HG02642 (cell line): ENCODE data around the gene FGFR2.

Source experiments
- ATAC-seq: cut with Tn5 transposase; IDR thresholded peaks from one replicate; pipeline ENCODE4 v1.9.1; 2021; ENCODE audit warnings: mild to moderate bottlenecking; ENCODE audit not compliant: unreplicated experiment, poor library complexity

Gene FGFR2

GRCh38 chr10:121598263-121599249 is at the start of gene FGFR2:
FGFR2 (minus strand) TSS chr10:121598444; CDS start chr10:121593817, 4,627 bp downstream.
- peak; percentile 90 for ATAC-seq

- no peak for ATAC-seq
These were observed 49.2 kb upstream of the FGFR2 start for GRCh38 chr10:121647401-121647800.

- no peak for ATAC-seq
These were observed 47.5 kb upstream of the FGFR2 start for GRCh38 chr10:121645696-121646095.

- ATAC-seq = no peak
These were observed 46.3 kb upstream of the FGFR2 start for GRCh38 chr10:121644501-121644900.

GRCh38 chr10:121640266-121640665 is 42.0 kb upstream of the FGFR2 start:
- ATAC-seq = no peak

- ATAC-seq = no peak
These were observed 41.2 kb upstream of the FGFR2 start for GRCh38 chr10:121639416-121639815.

GRCh38 chr10:121637437-121637836 is 39.2 kb upstream of the FGFR2 start:
- no peak for ATAC-seq

GRCh38 chr10:121633056-121633455 is 34.8 kb upstream of the FGFR2 start:
- ATAC-seq = no peak

GRCh38 chr10:121631365-121632029 is 33.3 kb upstream of the FGFR2 start:
- no peak for ATAC-seq

GRCh38 chr10:121628859-121629258 is 30.6 kb upstream of the FGFR2 start:
- no peak for ATAC-seq

- no peak for ATAC-seq
These were observed 29.8 kb upstream of the FGFR2 start for GRCh38 chr10:121627876-121628581.

- no peak for ATAC-seq
These were observed 26.7 kb upstream of the FGFR2 start for GRCh38 chr10:121624836-121625486.

GRCh38 chr10:121618906-121619305 is 20.7 kb upstream of the FGFR2 start:
- no peak for ATAC-seq

- no peak for ATAC-seq
These were observed 18.9 kb upstream of the FGFR2 start for GRCh38 chr10:121617176-121617575.

- ATAC-seq = no peak
These were observed 18.0 kb upstream of the FGFR2 start for GRCh38 chr10:121616291-121616690.

- ATAC-seq = no peak
These were observed 17.6 kb upstream of the FGFR2 start for GRCh38 chr10:121615836-121616235.

- no peak for ATAC-seq
These were observed 17.2 kb upstream of the FGFR2 start for GRCh38 chr10:121615435-121615793.

- ATAC-seq = no peak
These were observed 16.6 kb upstream of the FGFR2 start for GRCh38 chr10:121614613-121615434.

- no peak for ATAC-seq
These were observed 15.2 kb upstream of the FGFR2 start for GRCh38 chr10:121613456-121613855.
